Stomach (tissue), 4 donors: ENCODE measurements around the gene FAM107B.

Experiments
- CTCF ChIP-seq, 7 experiments: fragments of 450-650 bp in 4 of 7; fragments of 200-600 bp in 3 of 7; sonication (generic) in 3 of 7; IDR thresholded peaks; one replicate each; pipeline ENCODE4 v1.5.1; 2016 to 2019; ENCODE audit warnings: antibody characterized with exemption in 7 of 7, control low read depth in 2 of 7, mild to moderate bottlenecking in 1 of 7
- EP300 ChIP-seq: sonication (generic); formaldehyde crosslinking; IDR thresholded peaks from one replicate; pipeline ENCODE4 v1.6.1; 2017; ENCODE audit warnings: antibody characterized with exemption
- POLR2A ChIP-seq, 4 donors: fragments of 450-650 bp; IDR thresholded peaks; one replicate each; pipeline ENCODE4 v1.6.1; 2016; ENCODE audit warnings: antibody characterized with exemption in 4 of 4, control low read depth in 2 of 4, mild to moderate bottlenecking in 1 of 4, moderate library complexity in 1 of 4
- POLR2AphosphoS5 ChIP-seq, 3 donors: sonication (generic); formaldehyde crosslinking; IDR thresholded peaks; one replicate each; pipeline ENCODE4 v1.6.1; 2016; ENCODE audit warnings: antibody characterized with exemption in 3 of 3

GRCh38 chr10:14563359-14563940 lies 211.2 kb downstream of the FAM107B start:
- no peak for TF ChIP-seq CTCF (IDR thresholded peaks at IDR 0.05)
- TF ChIP-seq POLR2AphosphoS5 (IDR thresholded peaks at IDR 0.05): no peak
- no peak for TF ChIP-seq POLR2A (IDR thresholded peaks at IDR 0.05)
- TF ChIP-seq EP300: no peak
